Stimulated activated CD4-positive, alpha-beta T cell treated with anti-CD3 and anti-CD28 coated beads, Interleukin-1b, Interleukin-23, amount 100 ng/mL, for 24 hours (primary cell): ENCODE measurements around the gene C2orf81.
"Not testable (repeated sequence)": the region's sequence is repeated elsewhere in the genome, so short reads cannot be mapped to it uniquely, and the experiment has no call there.

Experiments
- DNase-seq, 4 experiments: peaks; one replicate each; pipeline ENCODE4 v3.0.0-alpha.2; 2020; ENCODE audit warnings: low read depth in 4 of 4, low spot score in 1 of 4

The C2orf81 gene

GRCh38 chr2:74442483-74443297 is 21.3 kb upstream of the C2orf81 start:
- DNase-seq = not testable (repeated sequence)

GRCh38 chr2:74441690-74442482 is 20.5 kb upstream of the C2orf81 start, which contains the start of gene RTKN:
Gene RTKN (minus strand): TSS chr2:74441937. CDS start chr2:74441816, 121 bp downstream.
- no peak for DNase-seq

- DNase-seq = no peak
Measured at GRCh38 chr2:74441170-74441689, 19.8 kb upstream of the C2orf81 start.

GRCh38 chr2:74440378-74441169 is 19.2 kb upstream of the C2orf81 start:
- peak in 2 of 4 experiments; percentile 27 to 59 for DNase-seq

- no peak for DNase-seq
Measured at GRCh38 chr2:74439803-74440377, 18.5 kb upstream of the C2orf81 start.

- no peak for DNase-seq
Measured at GRCh38 chr2:74439373-74439772, 18.0 kb upstream of the C2orf81 start.

GRCh38 chr2:74438248-74438647 is 16.8 kb upstream of the C2orf81 start:
- DNase-seq = no peak

- no peak for DNase-seq
Measured at GRCh38 chr2:74436848-74437695, 15.7 kb upstream of the C2orf81 start.

- no peak for DNase-seq
Measured at GRCh38 chr2:74436111-74436805, 14.8 kb upstream of the C2orf81 start.

GRCh38 chr2:74430502-74430901 is 9.1 kb upstream of the C2orf81 start:
- no peak for DNase-seq

GRCh38 chr2:74429487-74430451 is 8.3 kb upstream of the C2orf81 start:
- DNase-seq = no peak

- DNase-seq = no peak
Measured at GRCh38 chr2:74428675-74429074, 7.3 kb upstream of the C2orf81 start.

- no peak for DNase-seq
Measured at GRCh38 chr2:74427551-74427950, 6.1 kb upstream of the C2orf81 start.

GRCh38 chr2:74426181-74426758 is 4.9 kb upstream of the C2orf81 start:
- DNase-seq = no peak

- DNase-seq = no peak
Measured at GRCh38 chr2:74425523-74425922, 4.1 kb upstream of the C2orf81 start.

GRCh38 chr2:74424995-74425406 is 3.6 kb upstream of the C2orf81 start:
- no peak for DNase-seq

- no peak for DNase-seq
Measured at GRCh38 chr2:74424139-74424992, 2.9 kb upstream of the C2orf81 start.
